Left lung (tissue), 10 donors: ENCODE data around the gene ATP5PO. TPM values are rescaled to one million over a fixed set of nuclear protein-coding genes. Genes with fewer than 3 reads are reported as not detected.
A peak's percentile ranks its signal among the peaks of the same experiment; 100 is the strongest.

Experiments used
- ATAC-seq: fragments of 200-7000 bp; cut with Tn5 transposase; one replicate; pipeline ENCODE4 v1.9.1; 2020; ENCODE audit warnings: moderate library complexity
- DNase-seq, 4 donors: peaks; one replicate each; pipeline ENCODE4 v3.0.0-alpha.2; 2013 to 2020
- H3K27ac ChIP-seq, 2 donors: fragments of 200-600 bp; sonication (generic) in 1 of 2; one replicate each; pipeline versions ENCODE4 v1.5.0 to v1.8.0; 2020 to 2021
- H3K27me3 ChIP-seq, 2 donors: fragments of 200-600 bp; sonication (generic) in 1 of 2; one replicate each; pipeline versions ENCODE4 v1.5.0 to v1.8.0; 2020 to 2021
- H3K36me3 ChIP-seq, 2 donors: fragments of 200-600 bp; sonication (generic) in 1 of 2; one replicate each; pipeline versions ENCODE4 v1.5.0 to v1.8.0; 2020 to 2021
- H3K4me1 ChIP-seq, 2 donors: fragments of 200-600 bp; one replicate each; pipeline ENCODE4 v1.8.0; 2021
- H3K4me3 ChIP-seq, 2 donors: fragments of 200-600 bp; sonication (generic) in 1 of 2; one replicate each; pipeline versions ENCODE4 v1.5.0 to v1.8.0; 2020 to 2021; ENCODE audit warnings: mild to moderate bottlenecking in 1 of 2
- H3K9me3 ChIP-seq, 2 donors: fragments of 200-600 bp; sonication (generic) in 1 of 2; one replicate each; pipeline versions ENCODE4 v1.5.0 to v1.8.0; 2020 to 2021
- CTCF ChIP-seq, 2 donors: fragments of 200-600 bp; sonication (generic) in 1 of 2; IDR thresholded peaks; one replicate each; pipeline versions ENCODE4 v1.5.0 to v1.8.0; 2021; ENCODE audit warnings: antibody characterized with exemption in 2 of 2
- intact Hi-C, 2 donors: fragments of 100-400 bp; cut with DNase I; formaldehyde crosslinking; loops; one replicate each; pipeline versions ENCODE4 v1.11.2 to v1.14.2; 2022
- polyA plus RNA-seq, 6 donors: library from polyadenylated mRNA; unstranded; fragments of 120-200 nt; gene quantifications; one replicate each; pipeline ENCODE4 v1.2.1, GENCODE V29; 2013; ENCODE audit not compliant: insufficient read length in 6 of 6
- total RNA-seq, 2 donors: library from RNA; stranded (reverse); fragmentation: NEBNext Ultra II Directional; extraction: Animal tissue kit (Norgen Biotek cat#: 25700); gene quantifications; one replicate each; pipeline ENCODE4 v1.2.1, GENCODE V29; 2021
- donor health status: DM: no; HTN: yes; CAD: no.
- donor health status: DM: no; HTN: no; CAD: no.

Gene ATP5PO
- total and polyA plus RNA-seq, 8 donors: 152 to 314 (median 279) TPM

GRCh38 chr21:33899199-33899598, 16.4 kb downstream of the ATP5PO start:
- H3K4me1 ChIP-seq: peaks cover 0 to 4% of the 10 kb centered on the region in 2 donors
- no peaks in the 10 kb centered on the region for H3K9me3 ChIP-seq
- no peak overlapping the region for H3K4me3 ChIP-seq
- no peaks in the 10 kb centered on the region for H3K27me3 ChIP-seq
- H3K36me3 ChIP-seq: peaks cover 0 to 38% of the 10 kb centered on the region in 2 donors
- intact Hi-C loops: no loop called here
- no peak for TF ChIP-seq CTCF (IDR thresholded peaks at IDR 0.05)
- no peak for DNase-seq
- no peak for ATAC-seq
- peak overlapping the region in 1 of 2 donors; percentile 8 for H3K27ac ChIP-seq

- Histone ChIP-seq H3K36me3 (peaks cover 0 to 32% of the 10 kb centered on the region in 2 donors), H3K27me3 (no peaks in the 10 kb centered on the region), H3K27ac (peak overlapping the region in 1 of 2 donors; percentile 8), H3K4me1 (peaks cover 0 to 4% of the 10 kb centered on the region in 2 donors), H3K4me3 (no peak overlapping the region), H3K9me3 (no peaks in the 10 kb centered on the region)
- intact Hi-C loops: no loop called here
- no peak for DNase-seq
- no peak for ATAC-seq
- no peak for TF ChIP-seq CTCF (IDR thresholded peaks at IDR 0.05)
Observed at GRCh38 chr21:33898586-33898985, 17.0 kb downstream of the ATP5PO start.

GRCh38 chr21:33897739-33898138, 17.9 kb downstream of the ATP5PO start:
- H3K4me3 ChIP-seq: no peak overlapping the region
- ATAC-seq (no peak), DNase-seq (no peak)
- no peak overlapping the region for H3K27ac ChIP-seq
- no peak for TF ChIP-seq CTCF (IDR thresholded peaks at IDR 0.05)
- no peaks in the 10 kb centered on the region for H3K9me3 ChIP-seq
- H3K27me3 ChIP-seq: no peaks in the 10 kb centered on the region
- peaks cover 0 to 4% of the 10 kb centered on the region in 2 donors for H3K4me1 ChIP-seq
- intact Hi-C loops: no loop called here
- H3K36me3 ChIP-seq: peaks cover 0 to 24% of the 10 kb centered on the region in 2 donors

GRCh38 chr21:33897098-33897497, 18.5 kb downstream of the ATP5PO start:
- H3K27me3 ChIP-seq: no peaks in the 10 kb centered on the region
- no peaks in the 10 kb centered on the region for H3K9me3 ChIP-seq
- no peak for ATAC-seq
- no peak overlapping the region for H3K4me3 ChIP-seq
- no peak for TF ChIP-seq CTCF (IDR thresholded peaks at IDR 0.05)
- peaks cover 0 to 17% of the 10 kb centered on the region in 2 donors for H3K36me3 ChIP-seq
- H3K27ac ChIP-seq: no peak overlapping the region
- peaks cover 0 to 4% of the 10 kb centered on the region in 2 donors for H3K4me1 ChIP-seq
- intact Hi-C loops: no loop called here
- DNase-seq: no peak

- Histone ChIP-seq H3K27ac (no peak overlapping the region), H3K9me3 (no peaks in the 10 kb centered on the region), H3K27me3 (no peaks in the 10 kb centered on the region), H3K4me3 (no peak overlapping the region), H3K4me1 (peaks cover 0 to 4% of the 10 kb centered on the region in 2 donors), H3K36me3 (peaks cover 0 to 13% of the 10 kb centered on the region in 2 donors)
- no peak for TF ChIP-seq CTCF (IDR thresholded peaks at IDR 0.05)
- intact Hi-C loops: no loop called here
- ATAC-seq (no peak), DNase-seq (no peak)
Observed at GRCh38 chr21:33896691-33897090, 18.9 kb downstream of the ATP5PO start.
